Upper lobe of left lung (tissue), 6 donors: ENCODE data around the gene TMEM44. TPM values are rescaled to one million over a fixed set of nuclear protein-coding genes. Genes with fewer than 3 reads are reported as not detected.

Source experiments
- ATAC-seq, 2 donors: fragments of 200-7000 bp; cut with Tn5 transposase; one replicate each; pipeline ENCODE4 v1.9.1; 2022; ENCODE audit warnings: mild to moderate bottlenecking in 2 of 2, moderate library complexity in 2 of 2; ENCODE audit not compliant: low FRiP score in 2 of 2
- DNase-seq, 2 donors: peaks; one replicate each; pipeline ENCODE4 v3.0.0-alpha.2; 2019 to 2020
- H3K27ac ChIP-seq, 4 donors: fragments of 200-600 bp; sonication (generic); one replicate each; pipeline ENCODE4 v1.5.1; 2016 to 2019
- H3K27me3 ChIP-seq, 4 donors: fragments of 200-600 bp; sonication (generic); one replicate each; pipeline ENCODE4 v1.5.1; 2017 to 2019
- H3K36me3 ChIP-seq, 4 donors: fragments of 200-600 bp; sonication (generic); one replicate each; pipeline ENCODE4 v1.5.1; 2016 to 2019
- H3K4me1 ChIP-seq, 4 donors: fragments of 200-600 bp; sonication (generic); one replicate each; pipeline ENCODE4 v1.5.1; 2018 to 2019
- H3K4me3 ChIP-seq, 4 donors: fragments of 200-600 bp; sonication (generic); one replicate each; pipeline ENCODE4 v1.5.1; 2017 to 2019; ENCODE audit warnings: mild to moderate bottlenecking in 2 of 4, moderate library complexity in 1 of 4
- H3K9me3 ChIP-seq, 4 donors: fragments of 200-600 bp; sonication (generic); one replicate each; pipeline ENCODE4 v1.5.1; 2018 to 2019
- EP300 ChIP-seq, 4 donors: sonication (generic); formaldehyde crosslinking; IDR thresholded peaks; one replicate each; pipeline ENCODE4 v1.5.1; 2017; ENCODE audit warnings: antibody characterized with exemption in 4 of 4, control low read depth in 2 of 4
- POLR2A ChIP-seq, 4 donors: fragments of 450-650 bp; IDR thresholded peaks; one replicate each; pipeline ENCODE4 v1.5.1; 2016 to 2017; ENCODE audit warnings: antibody characterized with exemption in 4 of 4, mild to moderate bottlenecking in 2 of 4
- POLR2AphosphoS5 ChIP-seq, 2 donors: sonication (generic); formaldehyde crosslinking; IDR thresholded peaks; one replicate each; pipeline ENCODE4 v1.5.1; 2017; ENCODE audit warnings: antibody characterized with exemption in 2 of 2
- WGBS, 2 donors: methylation state at CpG; one replicate each; pipeline ENCODE4 v1.1.5; 2017 to 2018; 5-methylcytosine and 5-hydroxymethylcytosine counted together
- total RNA-seq, 6 donors: library from RNA; depleted of rRNA in 4 of 6; stranded (reverse); fragments of >200 nt in 4 of 6; gene quantifications; one replicate each; pipeline versions ENCODE4 v1.1.0 to v1.2.1, GENCODE V29; 2016 to 2021
- TF ChIP-seq, protein P1 (sequence below), 6 experiments: fragments of 450-650 bp in 4 of 6; fragments of 200-600 bp in 2 of 6; sonication (generic) in 2 of 6; IDR thresholded peaks; one replicate each; pipeline ENCODE4 v1.5.1; 2016 to 2019; ENCODE audit warnings: antibody characterized with exemption in 6 of 6
- donor health status: DM: no; HTN: no; CAD: no; lungs with moderate emphysema.
- donor health status: DM: no; HTN: yes; CAD: no; lungs with severe emphysema.

Gene TMEM44
- total RNA-seq, 6 donors from 2014 or later = 12.9 to 39.3 (median 22.1) TPM

DNA sequence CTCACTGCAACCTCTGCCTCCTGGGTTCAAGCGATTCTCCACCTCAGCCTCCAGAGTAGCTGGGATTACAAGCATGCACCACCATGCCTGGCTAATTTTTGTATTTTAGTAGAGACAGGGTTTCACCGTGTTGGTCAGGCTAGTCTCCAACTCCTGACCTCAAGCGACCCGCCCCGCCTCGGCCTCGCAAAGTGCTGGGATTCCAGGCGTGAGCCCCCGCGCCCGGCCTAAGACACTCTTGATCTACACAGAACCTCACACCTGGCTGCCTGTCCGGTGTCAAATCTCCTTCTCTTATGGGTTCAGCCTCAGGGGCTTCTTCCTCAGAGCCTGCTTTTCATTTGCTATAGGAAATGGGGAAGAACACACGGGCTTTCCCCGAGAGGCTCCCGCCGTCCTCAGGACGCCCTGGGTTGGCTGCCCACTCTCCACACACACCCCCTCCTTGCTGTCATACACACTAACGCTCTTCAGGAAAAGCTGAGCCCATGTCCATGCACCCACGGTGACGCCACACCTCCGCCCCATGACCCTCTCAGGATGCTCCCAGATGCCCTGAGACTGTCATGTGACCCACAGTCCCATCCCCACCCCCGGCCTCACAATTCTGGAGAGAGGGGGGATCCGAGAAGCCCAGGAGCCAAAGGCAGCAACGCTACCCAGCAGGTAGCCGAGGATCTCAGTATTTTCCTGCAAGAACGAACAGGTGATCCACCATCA lies 10.4 kb downstream of the TMEM44 start:
- ATAC-seq (no peak), DNase-seq (peak in 1 of 2 donors; percentile 56)
- H3K36me3 ChIP-seq = peaks cover 3 to 38% (median 17%) of the 10 kb centered on the region in 4 donors
- no peaks in the 10 kb centered on the region for H3K9me3 ChIP-seq
- 95 to 96% methylated on average over 20 to 26 of the region's 26 CpGs for WGBS, 2 donors
- peaks cover 0 to 13% (median 4%) of the 10 kb centered on the region in 4 donors for H3K4me1 ChIP-seq
- no peak overlapping the region for H3K4me3 ChIP-seq
- no peak overlapping the region for H3K27ac ChIP-seq
- TF ChIP-seq EP300 (IDR thresholded peaks at IDR 0.05) (no peak), POLR2A (IDR thresholded peaks at IDR 0.05) (no peak), POLR2AphosphoS5 (IDR thresholded peaks at IDR 0.05) (no peak)
- TF ChIP-seq, protein P1, sequence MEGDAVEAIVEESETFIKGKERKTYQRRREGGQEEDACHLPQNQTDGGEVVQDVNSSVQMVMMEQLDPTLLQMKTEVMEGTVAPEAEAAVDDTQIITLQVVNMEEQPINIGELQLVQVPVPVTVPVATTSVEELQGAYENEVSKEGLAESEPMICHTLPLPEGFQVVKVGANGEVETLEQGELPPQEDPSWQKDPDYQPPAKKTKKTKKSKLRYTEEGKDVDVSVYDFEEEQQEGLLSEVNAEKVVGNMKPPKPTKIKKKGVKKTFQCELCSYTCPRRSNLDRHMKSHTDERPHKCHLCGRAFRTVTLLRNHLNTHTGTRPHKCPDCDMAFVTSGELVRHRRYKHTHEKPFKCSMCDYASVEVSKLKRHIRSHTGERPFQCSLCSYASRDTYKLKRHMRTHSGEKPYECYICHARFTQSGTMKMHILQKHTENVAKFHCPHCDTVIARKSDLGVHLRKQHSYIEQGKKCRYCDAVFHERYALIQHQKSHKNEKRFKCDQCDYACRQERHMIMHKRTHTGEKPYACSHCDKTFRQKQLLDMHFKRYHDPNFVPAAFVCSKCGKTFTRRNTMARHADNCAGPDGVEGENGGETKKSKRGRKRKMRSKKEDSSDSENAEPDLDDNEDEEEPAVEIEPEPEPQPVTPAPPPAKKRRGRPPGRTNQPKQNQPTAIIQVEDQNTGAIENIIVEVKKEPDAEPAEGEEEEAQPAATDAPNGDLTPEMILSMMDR (IDR thresholded peaks at IDR 0.05) = no peak
- H3K27me3 ChIP-seq = no peaks in the 10 kb centered on the region

DNA sequence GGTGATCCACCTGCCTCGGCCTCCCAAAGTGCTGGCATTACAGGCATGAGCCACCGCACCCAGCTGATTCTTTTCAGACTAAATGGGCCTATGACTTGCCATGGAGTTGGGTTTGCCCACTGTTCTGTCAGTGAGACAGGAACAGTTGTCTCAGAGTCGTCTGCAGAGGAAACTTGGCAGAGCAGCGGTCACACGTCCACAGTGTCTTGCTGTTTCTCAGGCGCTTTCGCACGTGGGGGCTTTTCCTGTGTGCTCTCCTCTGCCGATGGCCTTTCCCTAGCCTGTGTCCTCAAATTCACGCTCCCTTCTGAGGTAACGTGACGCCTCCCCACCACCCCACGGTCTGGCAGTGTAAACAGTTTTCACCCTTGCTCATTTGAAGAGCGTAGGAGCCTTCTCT lies 11.3 kb downstream of the TMEM44 start:
- ATAC-seq (no peak), DNase-seq (no peak)
- TF ChIP-seq POLR2A (IDR thresholded peaks at IDR 0.05) = no peak
- no peak for TF ChIP-seq POLR2AphosphoS5 (IDR thresholded peaks at IDR 0.05)
- TF ChIP-seq EP300 (IDR thresholded peaks at IDR 0.05) = no peak
- TF ChIP-seq, protein P1 (IDR thresholded peaks at IDR 0.05) = no peak
- WGBS, 2 donors = 90 to 92% methylated on average over 13 to 14 of the region's 14 CpGs
- H3K27ac ChIP-seq = no peak overlapping the region
- H3K9me3 ChIP-seq = no peaks in the 10 kb centered on the region
- peaks cover 0 to 37% (median 20%) of the 10 kb centered on the region in 4 donors for H3K36me3 ChIP-seq
- no peak overlapping the region for H3K4me3 ChIP-seq
- H3K27me3 ChIP-seq = no peaks in the 10 kb centered on the region
- peaks cover 0 to 13% (median 4%) of the 10 kb centered on the region in 4 donors for H3K4me1 ChIP-seq

DNA sequence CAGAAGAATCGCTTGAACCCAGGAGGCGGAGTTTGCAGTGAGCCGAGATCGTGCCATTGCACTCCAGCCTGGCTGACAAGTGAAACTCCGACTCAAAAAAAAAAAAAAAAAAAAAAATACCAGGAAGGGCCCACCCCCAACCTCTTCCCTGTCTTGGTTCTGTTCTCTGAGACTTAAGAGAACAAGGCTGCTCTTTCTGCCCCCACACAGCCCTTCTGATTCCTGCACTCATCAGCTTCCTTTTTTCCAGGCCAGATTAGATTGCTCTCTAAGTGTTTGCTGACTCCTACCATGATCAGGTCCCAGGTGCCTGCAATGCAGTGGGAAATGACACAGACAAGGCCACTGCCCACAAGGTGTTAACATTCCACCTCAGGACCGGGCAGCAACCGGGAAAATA lies 13.0 kb downstream of the TMEM44 start:
- H3K36me3 ChIP-seq = peaks cover 0 to 36% (median 16%) of the 10 kb centered on the region in 4 donors
- no peak for DNase-seq
- H3K27ac ChIP-seq = no peak overlapping the region
- 80 to 82% methylated on average over 7 of the region's 7 CpGs for WGBS, 2 donors
- H3K4me1 ChIP-seq = peaks cover 0 to 13% (median 4%) of the 10 kb centered on the region in 4 donors
- no peak for ATAC-seq
- no peaks in the 10 kb centered on the region for H3K9me3 ChIP-seq
- no peak for TF ChIP-seq EP300 (IDR thresholded peaks at IDR 0.05)
- H3K27me3 ChIP-seq = no peaks in the 10 kb centered on the region
- no peak overlapping the region for H3K4me3 ChIP-seq

DNA sequence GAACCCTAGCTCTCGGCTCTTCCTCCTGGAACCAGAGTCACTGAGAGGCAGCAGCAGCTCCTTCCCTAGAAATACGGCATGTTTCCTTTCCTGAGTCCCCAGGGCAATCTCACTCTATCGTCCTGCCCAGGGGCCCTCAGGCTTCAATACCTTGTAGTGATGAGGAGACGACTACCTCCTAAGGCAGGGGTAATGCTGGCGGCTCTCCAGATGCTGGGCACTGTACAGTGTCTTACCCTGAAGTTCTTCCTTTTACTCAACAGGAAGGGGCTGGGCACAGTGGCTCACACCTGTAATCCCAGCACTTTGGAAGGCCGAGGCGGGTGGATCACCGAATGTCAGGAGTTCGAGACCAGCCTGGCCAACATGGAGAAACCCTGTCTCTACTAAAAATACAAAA lies 13.5 kb downstream of the TMEM44 start:
- 95 to 100% methylated on average over 9 of the region's 9 CpGs for WGBS, 2 donors
- H3K27me3 ChIP-seq = no peaks in the 10 kb centered on the region
- TF ChIP-seq, protein P1 (IDR thresholded peaks at IDR 0.05) = no peak
- TF ChIP-seq POLR2A (IDR thresholded peaks at IDR 0.05) (no peak), EP300 (IDR thresholded peaks at IDR 0.05) (no peak), POLR2AphosphoS5 (IDR thresholded peaks at IDR 0.05) (no peak)
- peaks cover 0 to 34% (median 14%) of the 10 kb centered on the region in 4 donors for H3K36me3 ChIP-seq
- H3K27ac ChIP-seq = no peak overlapping the region
- H3K4me3 ChIP-seq = no peak overlapping the region
- H3K4me1 ChIP-seq = peaks cover 0 to 13% (median 4%) of the 10 kb centered on the region in 4 donors
- ATAC-seq = no peak
- no peaks in the 10 kb centered on the region for H3K9me3 ChIP-seq
- DNase-seq = no peak

DNA sequence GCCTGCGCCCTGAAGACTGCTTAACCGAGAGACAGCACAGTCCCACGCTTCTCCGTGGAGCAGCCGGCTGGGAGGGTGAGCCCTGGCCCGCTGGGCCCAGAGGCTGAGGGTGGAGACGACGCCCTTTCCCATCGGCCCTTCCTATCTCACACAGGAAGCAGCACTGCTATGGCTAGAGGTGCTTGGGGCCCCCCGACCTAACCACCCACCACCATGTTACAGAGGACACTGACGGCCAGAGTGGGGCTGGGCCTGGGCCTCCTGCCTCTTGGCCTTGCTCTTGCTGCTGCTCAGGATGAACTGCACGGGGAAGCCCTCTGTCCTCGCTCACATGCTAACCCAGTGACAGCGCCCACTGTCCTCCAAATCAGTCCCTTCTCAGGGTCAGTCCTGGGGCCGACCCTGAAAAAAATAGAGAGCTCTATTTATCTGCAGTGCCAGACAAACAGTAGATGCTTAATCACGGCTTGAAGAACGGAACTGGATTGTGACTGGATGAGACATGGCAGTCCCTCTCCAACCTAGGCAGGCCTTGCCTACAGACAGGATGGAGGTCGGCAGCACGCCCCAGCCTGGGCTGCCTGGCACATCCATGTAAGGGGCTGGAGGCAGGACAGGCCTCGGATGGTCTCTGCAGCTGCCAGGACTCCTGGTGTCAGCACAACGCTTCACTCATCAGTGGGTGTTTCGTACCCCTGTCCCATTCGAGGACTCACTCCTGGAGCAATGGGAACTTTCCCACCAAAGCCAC lies 14.2 kb downstream of the TMEM44 start:
- H3K27ac ChIP-seq = no peak overlapping the region
- H3K4me1 ChIP-seq = peaks cover 0 to 13% (median 4%) of the 10 kb centered on the region in 4 donors
- H3K36me3 ChIP-seq = peaks cover 0 to 35% (median 12%) of the 10 kb centered on the region in 4 donors
- no peak for ATAC-seq
- no peaks in the 10 kb centered on the region for H3K9me3 ChIP-seq
- no peak overlapping the region for H3K4me3 ChIP-seq
- TF ChIP-seq POLR2A (IDR thresholded peaks at IDR 0.05) (no peak), EP300 (IDR thresholded peaks at IDR 0.05) (no peak), POLR2AphosphoS5 (IDR thresholded peaks at IDR 0.05) (no peak)
- TF ChIP-seq, protein P1 (IDR thresholded peaks at IDR 0.05) = no peak
- no peaks in the 10 kb centered on the region for H3K27me3 ChIP-seq
- DNase-seq = peak in 1 of 2 donors; percentile 54
- WGBS, 2 donors = 83 to 90% methylated on average over 19 to 23 of the region's 23 CpGs
